Mesenchymal stem cell (in vitro differentiated cells and primary cell): ENCODE measurements around the gene EMX1.

ENCODE experiments used
- DNase-seq: peaks from one replicate; pipeline ENCODE4 v3.0.0-alpha.2; 2013
- H2AFZ ChIP-seq: one replicate; pipeline ENCODE4 v1.6.1; 2013; ENCODE audit warnings: low read depth, mild to moderate bottlenecking, control low read depth, inconsistent platforms, low read length, moderate library complexity
- H2AK5ac ChIP-seq: 2 replicates; pipeline ENCODE4 v1.6.1; 2013; ENCODE audit warnings: low read length, moderate library complexity, mild to moderate bottlenecking, inconsistent platforms; ENCODE audit not compliant: severe bottlenecking
- H2BK120ac ChIP-seq: one replicate; pipeline ENCODE4 v1.6.1; 2013; ENCODE audit warnings: low read depth, mild to moderate bottlenecking, inconsistent platforms, low read length, moderate library complexity
- H2BK12ac ChIP-seq, 2 experiments: one replicate each; pipeline ENCODE4 v1.6.1; 2013; ENCODE audit warnings: inconsistent platforms in 2 of 2, low read length in 2 of 2, mild to moderate bottlenecking in 2 of 2, moderate library complexity in 2 of 2, control low read depth in 1 of 2
- H2BK15ac ChIP-seq: one replicate; pipeline ENCODE4 v1.6.1; 2013; ENCODE audit warnings: mild to moderate bottlenecking, low read depth, inconsistent platforms; ENCODE audit not compliant: poor library complexity, severe bottlenecking
- H2BK5ac ChIP-seq: 2 replicates; pipeline ENCODE4 v1.6.1; 2013; ENCODE audit warnings: low read depth, mild to moderate bottlenecking, low read length, control low read depth, inconsistent platforms; ENCODE audit not compliant: poor library complexity, severe bottlenecking
- H3K14ac ChIP-seq, 2 experiments: one replicate each; pipeline ENCODE4 v1.6.1; 2013; ENCODE audit warnings: inconsistent platforms in 2 of 2, low read length in 2 of 2, control low read depth in 1 of 2, mild to moderate bottlenecking in 1 of 2, moderate library complexity in 1 of 2
- H3K18ac ChIP-seq, 2 experiments: one replicate each; pipeline ENCODE4 v1.6.1; 2013; ENCODE audit warnings: inconsistent platforms in 2 of 2, low read length in 2 of 2, control low read depth in 1 of 2, low read depth in 1 of 2, mild to moderate bottlenecking in 1 of 2
- H3K23ac ChIP-seq, 2 experiments: one replicate each; pipeline ENCODE4 v1.6.1; 2013; ENCODE audit warnings: inconsistent platforms in 2 of 2, low read length in 2 of 2, mild to moderate bottlenecking in 2 of 2, moderate library complexity in 2 of 2, control low read depth in 1 of 2
- H3K27ac ChIP-seq: 2 replicates; pipeline ENCODE4 v1.5.1; 2013; ENCODE audit warnings: mild to moderate bottlenecking, moderate library complexity, low read length, control low read depth, inconsistent platforms; ENCODE audit not compliant: poor library complexity, severe bottlenecking
- H3K27me3 ChIP-seq, 2 experiments: 2 replicates each; pipeline versions ENCODE4 v1.6.1 to v1.7.0; 2013; ENCODE audit warnings: low read length in 2 of 2, mild to moderate bottlenecking in 2 of 2, moderate library complexity in 2 of 2, control low read depth in 1 of 2, inconsistent platforms in 1 of 2; ENCODE audit not compliant: control insufficient read depth in 1 of 2, insufficient read depth in 1 of 2
- H3K36me3 ChIP-seq, 2 experiments: 2 replicates each; pipeline versions ENCODE4 v1.6.1 to v1.7.0; 2013; ENCODE audit warnings: low read length in 2 of 2, control low read depth in 1 of 2, inconsistent platforms in 1 of 2, low read depth in 1 of 2, mild to moderate bottlenecking in 1 of 2; ENCODE audit not compliant: insufficient read depth in 2 of 2, control insufficient read depth in 1 of 2
- H3K4ac ChIP-seq, 2 experiments: one replicate each; pipeline ENCODE4 v1.6.1; 2013; ENCODE audit warnings: inconsistent platforms in 2 of 2, low read length in 2 of 2, mild to moderate bottlenecking in 2 of 2, moderate library complexity in 2 of 2, control low read depth in 1 of 2, low read depth in 1 of 2
- H3K4me1 ChIP-seq: 2 replicates; pipeline ENCODE4 v1.6.1; 2013; ENCODE audit warnings: low read depth, low read length, control low read depth; ENCODE audit not compliant: control insufficient read depth, insufficient read depth
- H3K4me2 ChIP-seq: 2 replicates; pipeline ENCODE4 v1.6.1; 2013; ENCODE audit warnings: low read length, mild to moderate bottlenecking, inconsistent platforms; ENCODE audit not compliant: poor library complexity, severe bottlenecking
- H3K4me3 ChIP-seq, 2 experiments: 2 replicates each; pipeline versions ENCODE4 v1.5.1 to v1.7.0; 2013; ENCODE audit warnings: low read length in 2 of 2, mild to moderate bottlenecking in 2 of 2, control low read depth in 1 of 2, low read depth in 1 of 2; ENCODE audit not compliant: insufficient read depth in 1 of 2
- H3K79me1 ChIP-seq: replicated peaks from 2 replicates; pipeline ENCODE4 v1.6.1; 2013; ENCODE audit warnings: mild to moderate bottlenecking, control low read depth, low read length, inconsistent platforms; ENCODE audit not compliant: poor library complexity, severe bottlenecking
- H3K9ac ChIP-seq: 2 replicates; pipeline ENCODE4 v1.7.0; 2013; ENCODE audit warnings: mild to moderate bottlenecking, low read length, moderate library complexity
- H3K9me3 ChIP-seq: 2 replicates; pipeline ENCODE4 v1.7.0; 2013; ENCODE audit warnings: mild to moderate bottlenecking, low read length; ENCODE audit not compliant: control insufficient read depth
- H4K8ac ChIP-seq: one replicate; pipeline ENCODE4 v1.6.1; 2013; ENCODE audit warnings: inconsistent platforms, mild to moderate bottlenecking, low read length, moderate library complexity
- H4K91ac ChIP-seq: one replicate; pipeline ENCODE4 v1.6.1; 2013; ENCODE audit warnings: mild to moderate bottlenecking, low read length, inconsistent platforms
- WGBS: methylation state at CpG from one replicate; pipeline ENCODE4 v1.1.7; 2013; ENCODE audit warnings: mixed read lengths; 5-methylcytosine and 5-hydroxymethylcytosine counted together

EMX1 gene

GRCh38 chr2:72952961-72953360 lies 35.6 kb downstream of the EMX1 start:
- WGBS, result 98% methylated on average over 13 of the region's 14 CpGs
- no peak overlapping the region for H3K14ac ChIP-seq
- no peak overlapping the region for H4K91ac ChIP-seq
- H3K27ac ChIP-seq, result no peak overlapping the region
- no peaks in the 10 kb centered on the region for H3K79me1 ChIP-seq
- no peak overlapping the region for H2BK12ac ChIP-seq
- peaks cover 0 to 14% of the 10 kb centered on the region in 2 experiments for H3K36me3 ChIP-seq
- no peak overlapping the region for H3K9ac ChIP-seq
- H2AFZ ChIP-seq, result no peak overlapping the region
- no peak overlapping the region for H2BK5ac ChIP-seq
- DNase-seq, result no peak
- no peak overlapping the region for H3K4me3 ChIP-seq
- H3K23ac ChIP-seq, result no peak overlapping the region
- no peaks in the 10 kb centered on the region for H3K9me3 ChIP-seq
- no peak overlapping the region for H3K18ac ChIP-seq
- H2BK15ac ChIP-seq, result no peak overlapping the region
- H2AK5ac ChIP-seq, result no peak overlapping the region
- no peak overlapping the region for H4K8ac ChIP-seq
- no peak overlapping the region for H3K4ac ChIP-seq
- peaks cover 2% of the 10 kb centered on the region for H3K4me1 ChIP-seq
- no peaks in the 10 kb centered on the region for H3K27me3 ChIP-seq
- no peak overlapping the region for H2BK120ac ChIP-seq
- H3K4me2 ChIP-seq, result no peak overlapping the region

- H4K91ac ChIP-seq, result no peak overlapping the region
- no peak overlapping the region for H2BK5ac ChIP-seq
- no peak overlapping the region for H3K4me3 ChIP-seq
- H2BK120ac ChIP-seq, result no peak overlapping the region
- 100% methylated on average over 1 of the region's 1 CpG for WGBS
- no peak overlapping the region for H3K18ac ChIP-seq
- peaks cover 0 to 17% of the 10 kb centered on the region in 2 experiments for H3K36me3 ChIP-seq
- H3K9ac ChIP-seq, result no peak overlapping the region
- H3K4me1 ChIP-seq, result peaks cover 2% of the 10 kb centered on the region
- no peak overlapping the region for H3K14ac ChIP-seq
- H3K27me3 ChIP-seq, result no peaks in the 10 kb centered on the region
- no peak overlapping the region for H2BK15ac ChIP-seq
- no peak overlapping the region for H4K8ac ChIP-seq
- no peak overlapping the region for H3K27ac ChIP-seq
- no peak overlapping the region for H2AFZ ChIP-seq
- no peak overlapping the region for H3K4ac ChIP-seq
- H3K9me3 ChIP-seq, result no peaks in the 10 kb centered on the region
- H3K4me2 ChIP-seq, result no peak overlapping the region
- no peaks in the 10 kb centered on the region for H3K79me1 ChIP-seq
- H2BK12ac ChIP-seq, result no peak overlapping the region
- H3K23ac ChIP-seq, result no peak overlapping the region
- no peak overlapping the region for H2AK5ac ChIP-seq
- no peak for DNase-seq
These were observed 36.2 kb downstream of the EMX1 start for GRCh38 chr2:72953528-72953927.

- Histone ChIP-seq H4K91ac (no peak overlapping the region), H3K36me3 (peaks cover 0 to 21% of the 10 kb centered on the region in 2 experiments), H2AK5ac (no peak overlapping the region), H3K18ac (no peak overlapping the region), H3K4me3 (no peak overlapping the region), H3K27me3 (no peaks in the 10 kb centered on the region), H3K9me3 (no peaks in the 10 kb centered on the region), H3K23ac (no peak overlapping the region), H2BK120ac (no peak overlapping the region), H3K4me1 (peaks cover 2% of the 10 kb centered on the region), H3K79me1 (no peaks in the 10 kb centered on the region), H3K14ac (no peak overlapping the region), H2BK5ac (no peak overlapping the region), H3K4me2 (no peak overlapping the region), H3K9ac (no peak overlapping the region), H4K8ac (no peak overlapping the region), H2AFZ (no peak overlapping the region), H2BK15ac (no peak overlapping the region), H3K27ac (no peak overlapping the region), H3K4ac (no peak overlapping the region), H2BK12ac (no peak overlapping the region)
- WGBS, result 80% methylated on average over 1 of the region's 4 CpGs
- no peak for DNase-seq
These were observed 36.7 kb downstream of the EMX1 start for GRCh38 chr2:72953976-72954375.

- Histone ChIP-seq H3K27me3 (no peaks in the 10 kb centered on the region), H3K4ac (no peak overlapping the region), H2BK15ac (no peak overlapping the region), H3K14ac (no peak overlapping the region), H2AFZ (no peak overlapping the region), H3K9ac (no peak overlapping the region), H2BK12ac (no peak overlapping the region), H3K36me3 (peaks cover 0 to 25% of the 10 kb centered on the region in 2 experiments), H4K8ac (no peak overlapping the region), H3K9me3 (no peaks in the 10 kb centered on the region), H3K23ac (no peak overlapping the region), H3K4me1 (peaks cover 2% of the 10 kb centered on the region), H2BK5ac (no peak overlapping the region), H3K79me1 (no peaks in the 10 kb centered on the region), H2AK5ac (no peak overlapping the region), H3K4me2 (no peak overlapping the region), H2BK120ac (no peak overlapping the region), H3K4me3 (no peak overlapping the region), H3K27ac (no peak overlapping the region), H4K91ac (no peak overlapping the region), H3K18ac (no peak overlapping the region)
- WGBS, result 90% methylated on average over 9 of the region's 12 CpGs
- DNase-seq, result no peak
These were observed 37.3 kb downstream of the EMX1 start for GRCh38 chr2:72954376-72955227.
